Activated T-helper 1 cell treated with Interleukin-2 at 50 U/mL for 16 hours (primary cell): ENCODE measurements around the gene MCF2L2.

ENCODE experiments used
- DNase-seq: peaks from one replicate; pipeline ENCODE4 v3.0.0-alpha.2; 2020; ENCODE audit warnings: low read depth

MCF2L2 gene

DNA sequence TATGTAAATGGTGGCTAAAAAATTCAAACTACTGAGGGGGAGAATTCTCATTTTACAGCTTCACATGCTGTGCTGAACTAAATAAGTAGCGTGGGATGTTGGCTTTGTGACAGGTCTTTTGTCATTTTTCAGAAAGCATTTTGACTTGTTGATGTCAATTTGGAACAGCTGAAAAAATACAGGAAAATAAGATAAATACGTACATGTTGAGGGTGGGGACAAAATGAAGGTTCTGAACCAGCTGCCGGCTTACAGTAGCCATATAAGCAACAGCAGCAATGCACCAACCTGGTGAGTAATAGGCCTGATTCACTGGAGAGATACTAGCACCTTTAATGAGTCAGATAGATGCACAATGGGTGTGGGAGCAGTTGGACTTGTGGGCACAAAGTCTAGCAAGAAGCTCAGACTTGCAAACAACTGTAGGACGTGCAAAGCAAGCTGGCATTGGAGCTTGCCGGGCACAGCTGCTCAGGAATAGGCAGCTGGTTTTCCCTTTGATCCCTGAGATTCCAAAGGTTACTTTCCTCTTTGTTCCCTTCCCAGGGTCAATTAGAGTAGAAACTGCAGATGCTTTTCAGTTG lies 162.5 kb downstream of the MCF2L2 start:
- DNase-seq: no peak

DNA sequence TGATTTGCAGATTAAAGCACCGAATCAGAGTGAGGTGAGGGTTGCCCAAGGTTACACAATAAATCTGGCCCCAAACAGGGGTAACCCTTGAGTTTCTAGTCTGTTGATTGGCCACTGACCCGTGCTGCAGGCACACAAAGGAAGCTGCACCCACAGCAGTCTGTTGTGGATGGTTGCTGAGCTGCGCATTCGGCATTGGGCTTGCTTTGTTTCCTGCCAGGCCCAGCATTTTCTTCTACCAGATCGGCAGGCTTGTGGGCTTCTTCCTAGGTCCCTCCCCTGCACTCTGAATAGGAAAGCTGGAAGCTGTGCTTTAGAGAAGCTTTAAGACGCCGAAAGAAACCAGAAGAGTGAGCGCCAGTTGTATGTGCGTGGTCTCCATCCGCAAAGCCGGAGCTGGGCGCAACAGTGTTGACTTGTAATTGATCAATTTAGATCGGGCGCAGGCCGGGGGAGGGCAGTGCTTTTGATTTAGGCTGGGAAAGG lies 163.2 kb downstream of the MCF2L2 start:
- no peak for DNase-seq

DNA sequence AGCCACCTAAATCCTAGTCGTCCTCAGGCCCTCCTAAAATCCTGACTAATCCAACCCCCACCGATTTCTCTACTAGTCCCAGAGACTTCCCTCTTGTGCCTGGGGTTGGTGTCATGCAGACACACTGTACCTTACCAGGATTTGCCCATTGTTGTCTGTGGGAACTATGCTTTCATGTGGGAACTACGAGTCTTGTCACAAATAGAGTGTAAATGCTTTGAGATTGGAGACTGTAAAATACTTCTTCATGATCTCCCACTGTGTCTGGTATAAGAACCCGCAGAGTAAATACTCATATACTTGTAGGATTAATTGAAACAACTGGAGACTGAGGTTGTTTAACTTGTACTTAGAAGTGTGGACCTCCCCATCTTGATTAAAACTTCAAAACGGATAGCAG lies 164.2 kb downstream of the MCF2L2 start:
- no peak for DNase-seq

DNA sequence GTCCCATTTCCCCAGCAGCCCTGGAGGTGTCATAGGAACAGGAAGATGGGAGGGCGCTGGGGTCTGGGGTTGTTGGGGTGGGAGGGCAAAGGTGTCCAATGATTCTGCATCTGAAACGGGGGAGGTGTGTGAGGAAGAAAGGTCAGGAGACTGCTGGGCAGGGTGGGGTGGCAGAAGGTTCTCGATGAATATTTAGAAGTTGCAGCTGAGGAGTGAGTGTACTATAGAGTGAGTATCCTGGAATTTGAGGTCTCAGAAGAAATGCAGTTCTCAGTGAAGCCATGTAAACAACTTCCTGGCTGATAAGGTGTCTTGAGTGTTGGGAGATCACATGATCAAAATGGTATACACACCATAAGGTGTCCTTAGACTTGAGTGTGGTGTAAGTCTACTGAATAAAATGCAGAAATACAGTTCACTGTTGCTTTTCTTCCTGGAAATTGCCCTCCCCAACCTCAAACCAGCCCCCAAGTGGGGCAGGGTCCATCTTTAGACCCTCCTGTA lies 165.5 kb downstream of the MCF2L2 start:
- DNase-seq: no peak

DNA sequence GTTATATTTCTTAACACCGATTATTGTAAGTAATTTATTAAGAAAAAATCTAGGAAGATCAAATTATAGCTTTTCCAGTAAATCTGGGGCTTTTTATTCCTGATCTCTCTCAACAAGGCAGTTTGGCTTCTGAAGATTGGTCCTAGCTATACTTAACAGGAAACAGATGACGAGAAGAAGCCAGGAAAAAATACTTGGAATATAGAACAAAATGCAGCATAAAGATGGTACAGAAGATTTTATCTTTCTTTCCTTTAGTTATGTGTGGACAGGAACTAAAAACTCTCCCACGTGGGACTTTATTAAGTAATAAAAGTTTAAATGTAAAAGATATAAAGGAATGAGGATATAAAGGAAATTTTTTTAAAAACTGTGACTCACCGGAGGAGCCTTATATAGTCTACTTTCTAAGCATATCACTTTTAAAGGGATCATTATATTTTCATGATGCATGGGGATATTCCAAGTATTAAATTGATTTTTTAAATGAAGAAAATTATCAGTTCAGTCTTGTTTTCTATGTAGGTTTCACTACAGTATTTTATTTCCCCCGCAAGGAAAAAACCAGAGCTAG lies 167.2 kb downstream of the MCF2L2 start:
- no peak for DNase-seq

DNA sequence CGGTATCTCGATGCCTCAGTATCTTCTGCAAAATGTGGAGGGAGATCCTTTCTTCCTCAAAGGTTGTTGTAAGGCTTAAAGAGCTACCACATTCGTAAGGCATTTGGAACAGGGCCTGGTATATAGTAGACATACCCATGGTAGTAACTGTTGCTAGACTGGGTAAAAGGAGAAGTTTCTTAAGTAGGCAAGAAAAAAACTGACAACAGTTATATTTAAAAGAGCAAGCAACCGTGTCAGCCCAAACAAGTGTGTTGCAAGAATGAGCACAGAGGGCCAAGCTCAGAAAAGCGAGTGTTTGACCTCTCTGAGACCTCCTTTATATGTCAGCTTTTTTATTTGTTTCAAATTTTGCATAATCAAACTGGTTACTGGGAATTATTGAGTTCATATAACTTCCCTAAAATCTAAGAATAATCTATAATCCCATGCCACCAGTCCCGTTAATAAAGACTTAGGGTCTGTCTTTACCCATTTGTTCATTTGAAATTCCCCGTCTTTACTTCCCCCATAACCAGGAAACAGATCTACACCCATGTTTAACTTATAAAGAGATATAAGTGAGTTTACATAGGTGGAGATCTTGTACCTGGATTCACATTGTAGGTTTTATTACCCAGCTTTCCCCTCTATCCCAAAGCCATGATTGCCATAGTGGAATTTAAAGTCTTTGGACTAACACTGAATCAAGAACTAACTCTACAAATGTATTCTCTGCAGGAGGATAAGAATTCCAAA lies 168.1 kb downstream of the MCF2L2 start:
- no peak for DNase-seq

DNA sequence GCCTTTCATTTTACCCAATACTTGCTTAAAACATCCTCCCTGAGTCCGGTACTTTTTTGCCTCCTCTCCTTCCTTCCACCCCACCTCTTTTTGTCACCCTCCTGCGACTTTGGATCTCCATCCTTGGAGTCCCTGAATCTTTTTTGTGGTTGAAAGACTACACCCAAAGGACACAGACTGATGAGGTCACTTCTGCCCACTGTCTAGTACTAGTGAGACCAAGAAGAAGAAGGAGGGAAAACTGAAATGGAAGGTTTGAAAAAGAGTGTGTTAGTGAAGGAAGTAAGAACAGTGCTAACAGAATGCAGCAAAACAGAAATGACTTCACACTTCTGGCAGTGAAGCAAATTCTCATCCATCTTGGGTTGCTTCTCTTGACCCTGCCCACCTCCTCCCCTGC lies 168.8 kb downstream of the MCF2L2 start:
- no peak for DNase-seq

DNA sequence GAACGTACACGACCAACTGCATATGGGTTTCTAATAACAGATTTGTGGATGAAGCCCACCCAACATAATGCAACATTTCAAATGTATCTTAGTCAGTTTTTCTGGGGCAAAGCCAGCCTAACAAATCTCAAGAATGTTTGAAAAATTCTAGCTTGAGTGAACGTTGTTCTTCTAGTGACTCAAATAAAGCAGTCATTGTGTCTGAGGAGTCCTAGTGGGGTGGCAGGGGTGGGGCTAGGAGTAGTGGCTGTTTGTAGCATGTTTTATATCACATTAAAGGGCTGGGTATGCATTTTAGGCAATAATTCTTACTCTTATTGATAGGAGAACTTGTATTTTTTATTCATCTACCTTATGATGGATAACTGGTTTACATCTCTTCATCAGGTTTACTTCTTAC lies 169.3 kb downstream of the MCF2L2 start:
- no peak for DNase-seq

DNA sequence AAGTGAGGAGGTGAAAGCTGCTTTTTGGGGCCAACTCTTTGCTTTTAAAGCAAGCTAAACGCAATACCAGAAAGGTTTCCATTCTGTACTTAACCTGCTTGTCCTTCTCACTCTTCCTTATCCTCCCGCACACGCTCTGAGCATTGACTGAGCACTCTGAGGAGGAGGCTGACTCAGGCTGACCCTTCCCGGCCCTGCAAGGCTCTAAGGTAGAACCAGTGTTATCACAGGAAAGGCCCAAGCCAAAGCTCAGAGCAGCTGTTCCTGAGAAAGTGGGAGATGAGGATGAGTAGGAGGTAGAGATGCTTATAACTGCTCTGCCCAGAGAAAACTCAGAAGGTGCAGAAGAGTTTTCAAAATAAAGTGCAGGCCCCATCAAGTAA lies 173.1 kb downstream of the MCF2L2 start:
- no peak for DNase-seq

DNA sequence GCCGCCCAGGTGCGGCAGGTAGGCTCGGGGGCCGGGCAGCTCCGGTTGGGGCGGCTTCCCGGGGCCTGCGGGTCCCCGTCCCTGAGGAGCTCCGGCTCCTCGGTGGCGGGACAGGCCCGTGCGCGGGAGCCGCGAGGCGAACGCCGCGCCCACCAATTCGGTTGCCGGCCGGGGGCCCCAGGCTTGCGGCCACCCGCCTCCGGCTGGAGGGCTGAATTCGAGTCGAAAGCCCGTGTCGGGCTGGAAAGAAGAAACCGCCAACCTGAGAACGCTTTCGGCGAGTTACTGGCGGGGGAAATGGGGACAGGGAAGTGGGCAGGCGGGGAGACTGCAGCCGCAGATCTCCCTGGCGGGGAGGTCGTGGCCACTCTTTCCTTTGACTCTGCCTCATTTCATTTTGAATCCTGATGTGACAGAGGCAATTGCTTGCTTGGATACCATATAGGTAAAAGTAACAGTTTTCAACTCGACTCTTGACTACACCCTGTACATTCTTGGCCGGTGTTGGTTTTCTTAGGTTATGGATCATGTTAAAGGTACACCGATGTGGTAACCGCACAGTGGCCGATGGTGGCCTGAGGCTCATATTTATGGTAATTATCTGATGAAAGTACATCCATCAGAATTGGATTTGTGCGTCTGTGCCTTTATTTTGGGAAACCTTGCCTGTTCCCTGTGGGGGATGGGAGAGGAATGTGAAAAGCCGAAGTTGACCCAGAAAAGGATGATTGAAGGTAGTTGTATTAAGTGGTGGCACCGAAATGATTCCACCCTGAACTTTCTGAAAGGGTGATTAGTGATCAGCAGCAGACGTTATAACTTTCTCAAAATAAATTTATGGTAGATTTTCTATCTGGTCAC lies 173.7 kb downstream of the MCF2L2 start:
- no peak for DNase-seq

DNA sequence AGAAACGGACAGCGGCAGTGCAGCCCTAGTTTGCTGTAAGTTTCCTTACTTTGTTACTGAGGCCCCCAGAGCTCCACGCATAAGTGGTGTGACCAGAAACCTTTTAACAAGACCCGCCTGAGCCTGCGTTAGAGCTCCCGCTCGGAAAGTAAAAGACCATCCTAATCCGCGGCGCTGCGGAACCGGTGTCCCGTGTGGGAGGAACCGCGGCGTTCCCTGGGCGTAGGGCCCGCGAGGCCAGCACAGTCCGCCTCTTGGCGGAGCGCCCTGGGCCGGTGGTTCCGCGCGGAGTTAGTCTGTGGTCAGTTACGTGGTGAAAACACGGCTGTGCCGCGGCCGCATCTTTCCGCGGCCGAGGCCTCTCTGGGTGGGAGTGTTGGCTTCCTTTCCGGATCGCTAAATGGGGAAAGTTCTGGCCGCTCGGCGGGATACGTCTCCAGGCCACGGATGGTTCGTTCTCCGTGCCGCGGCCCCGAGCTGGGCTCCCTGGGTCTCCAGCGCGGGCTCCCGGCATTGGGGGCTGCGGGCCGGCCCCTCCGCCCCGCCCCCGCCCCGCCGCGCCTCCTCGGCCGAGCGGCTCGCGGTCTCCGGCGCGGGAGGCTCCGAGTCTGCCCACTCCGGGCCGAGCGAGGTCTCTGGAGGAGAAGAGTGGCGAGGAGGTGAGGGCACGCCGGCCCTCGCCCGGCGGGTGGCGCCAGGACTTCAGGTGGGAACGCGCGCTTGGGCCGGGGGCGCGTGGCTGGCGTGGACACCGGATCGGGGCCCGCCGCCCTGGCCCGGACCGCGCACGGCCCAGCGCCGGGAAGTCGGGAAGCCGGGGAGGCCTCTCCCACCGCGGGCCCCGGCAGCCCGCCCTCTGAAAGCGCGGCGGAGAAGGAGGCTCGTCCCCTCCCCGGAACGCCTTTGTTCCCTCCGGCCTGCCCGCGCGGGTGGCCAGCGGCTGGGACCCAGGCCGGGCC lies 174.6 kb downstream of the MCF2L2 start:
- no peak for DNase-seq

DNA sequence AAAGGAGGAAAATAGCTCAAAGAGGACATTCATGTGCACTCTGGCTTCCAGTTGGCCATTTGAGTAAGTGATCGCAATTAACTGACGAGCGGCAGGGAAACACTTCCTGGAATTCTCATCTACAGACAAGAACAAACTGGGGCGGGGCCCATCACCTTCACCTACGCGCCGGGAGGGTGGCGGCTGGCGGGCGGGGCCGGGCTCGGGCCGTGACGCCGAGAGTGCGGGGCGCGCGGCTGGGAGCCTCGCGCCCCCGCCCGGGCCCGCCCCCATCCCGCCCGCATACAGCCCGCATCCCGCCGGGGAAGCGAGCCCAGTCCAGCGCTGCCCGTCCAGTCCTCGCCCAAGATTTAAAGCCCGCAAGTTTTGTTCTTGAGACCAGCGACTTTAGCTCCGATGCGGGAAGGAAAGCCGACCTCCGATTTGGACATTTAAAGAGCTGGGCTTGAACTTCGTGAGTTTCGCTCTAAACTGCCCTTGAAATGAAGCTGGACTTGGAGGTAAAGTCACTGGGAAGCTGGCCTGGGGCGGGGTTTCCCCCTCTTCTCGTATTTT lies 175.4 kb downstream of the MCF2L2 start, which contains the start of gene B3GNT5:
B3GNT5 (plus strand) TSS at position 281 of the 555 bp plus-strand sequence. CDS start 16,546 bp downstream, outside the sequence.
- no peak for DNase-seq

DNA sequence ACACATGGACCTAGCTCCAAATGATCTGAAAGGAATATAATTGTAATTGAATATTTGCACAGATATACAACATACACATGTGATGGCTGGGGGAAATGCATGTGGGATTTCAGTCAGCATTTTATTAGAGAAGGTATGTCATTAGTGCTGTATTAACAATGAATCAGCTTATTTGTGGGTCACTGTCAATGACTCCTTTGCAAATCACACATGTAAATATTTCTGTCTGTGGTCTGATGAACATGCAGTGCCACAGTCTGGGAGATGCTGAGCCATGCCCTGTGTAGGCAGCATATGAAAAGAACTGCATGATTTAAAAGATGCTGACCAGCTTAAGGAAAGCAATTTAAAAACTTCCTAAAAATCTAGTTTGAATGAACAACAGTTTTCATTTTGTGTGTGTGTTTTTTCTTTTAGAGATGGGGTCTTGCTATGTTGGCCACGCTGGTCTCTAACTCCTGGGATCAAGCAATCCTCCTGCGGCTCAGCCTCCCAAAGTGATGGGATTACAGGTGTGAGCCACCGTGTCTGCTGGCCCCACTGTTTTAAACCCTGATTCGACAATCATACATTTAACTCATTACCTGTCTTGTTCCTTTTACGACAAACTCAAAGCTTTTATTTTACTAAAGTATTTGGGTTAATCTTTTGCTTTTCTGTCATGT lies 176.2 kb downstream of the MCF2L2 start:
- no peak for DNase-seq

DNA sequence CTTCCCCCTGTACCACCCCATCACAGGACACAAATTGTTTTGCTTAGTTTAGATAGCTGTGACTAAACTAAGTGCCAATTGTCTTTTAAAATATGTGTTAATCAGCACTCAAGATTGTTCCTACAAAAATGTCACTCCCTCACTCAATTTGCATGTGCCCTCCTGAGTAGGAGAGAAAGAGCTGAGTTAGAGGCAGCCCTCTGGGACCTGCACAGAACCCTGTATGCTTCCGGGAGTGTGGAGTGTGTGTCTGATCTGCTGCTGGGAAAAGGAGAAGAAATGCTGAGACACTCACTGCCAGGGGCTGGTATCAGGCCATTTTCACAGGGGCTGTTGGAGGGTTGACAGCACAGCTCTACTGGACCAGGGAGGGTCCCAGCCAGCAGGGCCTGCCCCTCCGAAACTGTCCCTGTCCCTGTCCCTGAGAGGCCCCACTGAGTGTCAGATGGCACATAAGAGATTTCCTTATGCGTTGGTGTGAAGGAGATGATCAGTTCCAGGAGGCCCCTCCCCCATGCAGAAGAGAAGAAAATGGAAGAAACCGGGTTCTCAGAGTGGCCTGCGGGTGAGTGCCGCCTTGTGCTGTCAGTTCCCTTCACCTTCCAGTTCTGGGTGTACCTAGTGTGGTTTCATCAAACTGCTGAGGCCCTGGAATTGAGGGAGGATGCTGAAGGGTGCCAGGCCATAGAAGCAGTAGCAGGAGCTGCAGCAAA lies 179.3 kb downstream of the MCF2L2 start:
- no peak for DNase-seq

DNA sequence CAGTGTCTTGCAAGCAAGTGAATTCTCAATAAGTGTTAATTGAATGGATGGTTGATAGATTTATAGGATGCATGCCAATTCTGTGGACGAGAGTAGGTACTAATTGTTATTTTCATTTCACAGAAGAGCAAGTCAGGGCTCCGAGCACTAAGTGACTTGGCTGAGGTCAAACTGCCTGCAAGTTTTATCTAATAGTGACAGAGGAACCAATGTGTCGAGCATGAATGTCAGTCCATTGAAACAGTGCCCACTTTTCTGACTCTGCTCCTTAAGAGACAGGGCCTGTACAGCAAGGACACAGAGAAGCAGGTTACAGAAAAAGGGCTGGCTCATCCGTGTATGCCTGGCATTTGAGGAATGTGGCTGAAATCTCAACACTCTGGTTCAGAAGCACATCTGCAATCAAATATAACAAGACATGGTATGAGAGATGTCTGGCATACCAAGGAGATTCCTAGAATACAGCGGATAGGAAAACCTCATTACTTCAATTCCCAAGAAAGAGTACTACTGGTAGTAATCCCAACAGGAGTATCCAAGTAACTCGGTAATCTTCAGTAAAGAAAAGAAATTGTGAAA lies 181.3 kb downstream of the MCF2L2 start:
- no peak for DNase-seq

DNA sequence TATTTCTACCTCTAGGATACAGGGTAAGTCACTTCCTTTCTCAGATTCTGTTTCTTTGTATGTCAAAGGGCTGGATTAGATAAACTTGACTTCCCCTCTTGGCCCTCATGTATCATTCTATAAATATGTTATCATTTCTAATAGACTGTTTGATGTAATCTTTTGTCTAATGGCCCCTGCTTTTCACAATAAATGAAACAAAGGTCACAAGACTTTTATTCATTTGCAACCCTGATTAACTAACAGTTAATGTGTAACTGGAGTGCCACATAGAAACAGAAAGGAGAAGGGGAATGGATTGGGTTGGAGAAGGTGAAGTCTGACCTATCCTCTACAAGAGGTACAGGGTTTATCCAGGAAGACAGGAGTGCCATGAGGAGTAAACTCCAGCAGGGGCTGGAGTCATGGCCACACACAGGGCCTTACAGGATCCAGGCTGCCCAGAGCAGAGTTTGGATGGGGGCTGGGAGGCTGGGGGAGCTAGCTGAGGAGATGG lies 183.4 kb downstream of the MCF2L2 start:
- no peak for DNase-seq

DNA sequence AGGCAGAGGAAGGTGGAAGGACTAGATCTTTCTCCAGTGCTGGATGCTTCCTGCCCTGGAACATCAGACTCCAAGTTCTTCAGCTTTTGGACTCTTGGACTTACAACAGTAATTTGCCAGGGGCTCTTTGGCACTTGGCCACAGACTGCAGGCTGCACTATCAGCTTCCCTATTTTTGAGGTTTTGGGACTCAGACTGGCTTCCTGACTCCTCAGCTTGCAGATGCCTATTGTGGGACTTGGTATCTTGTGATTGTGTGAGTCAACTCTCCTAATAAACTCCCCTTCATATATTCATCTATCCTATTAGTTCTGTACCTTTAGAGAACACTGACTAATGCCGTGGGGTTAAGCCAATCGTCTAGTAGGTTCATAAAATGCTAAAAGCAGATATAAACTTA lies 184.2 kb downstream of the MCF2L2 start:
- no peak for DNase-seq

DNA sequence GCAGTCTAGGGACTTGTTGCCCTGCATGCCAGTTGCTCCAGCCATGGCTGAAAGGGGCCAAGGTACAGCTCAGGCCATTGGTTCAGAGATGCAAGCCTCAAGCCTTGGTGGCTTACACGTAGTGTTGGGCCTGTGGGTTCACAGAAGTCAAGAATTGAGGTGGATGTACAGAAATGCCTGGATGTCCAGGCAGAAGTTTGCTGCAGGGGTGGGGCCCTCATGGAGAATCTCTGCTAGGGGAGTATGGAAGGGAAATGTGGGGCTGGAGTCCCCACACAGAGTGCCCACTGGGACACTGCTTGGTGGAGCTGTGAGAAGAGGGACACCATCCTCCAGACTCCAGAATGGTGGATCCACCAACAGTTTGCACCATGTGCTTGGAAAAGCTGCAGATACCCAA lies 186.0 kb downstream of the MCF2L2 start:
- DNase-seq: no peak

DNA sequence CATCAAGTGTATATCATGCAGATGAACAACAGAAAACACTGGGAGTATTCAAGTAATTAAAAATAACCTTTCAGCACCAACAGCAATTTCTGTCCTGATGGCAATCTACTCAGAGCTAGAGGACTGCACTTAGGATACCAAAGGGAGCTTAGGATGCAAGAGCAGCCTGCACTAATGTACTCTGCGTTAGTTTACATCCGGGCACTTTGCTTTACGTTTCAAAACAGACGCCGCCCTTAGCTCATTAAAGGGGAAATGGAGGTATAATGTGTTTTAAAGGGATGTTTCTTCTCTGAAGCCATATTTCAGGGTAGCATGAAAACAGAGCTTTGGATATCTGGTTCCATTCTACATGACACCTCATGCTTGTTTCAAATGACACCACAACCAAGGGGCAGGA lies 189.4 kb downstream of the MCF2L2 start:
- no peak for DNase-seq
